SK-N-SH (cell line): ENCODE results near the gene DHRS9. TPM values are rescaled to one million over a fixed set of nuclear protein-coding genes. Genes with fewer than 3 reads are reported as not detected.

ENCODE experiments used
- CTCF ChIA-PET: fragments of 300-600, 350-600 bp; formaldehyde crosslinking; extraction: SDS; loops from one replicate; lab custom pipeline; 2021; lab: Yijun Ruan, JAX
- POLR2A ChIA-PET: fragments of 350-600 bp; sonication (Branson Sonifier 250); formaldehyde crosslinking; extraction: SDS; loops from one replicate; lab custom pipeline; 2020; ENCODE audit warnings: antibody characterized with exemption, inconsistent platforms; lab: Yijun Ruan, JAX
- DNase-seq: peaks from one replicate; pipeline ENCODE4 v3.0.0; 2012
- H2AFZ ChIP-seq: fragments of 200-600 bp; sonication (generic); 2 replicates; pipeline ENCODE4 v1.8.1; 2016; ENCODE audit warnings: antibody characterized with exemption, mild to moderate bottlenecking, low read depth
- H3F3A ChIP-seq: fragments of 200-600 bp; sonication (generic); replicated peaks from 2 replicates; pipeline ENCODE3; 2016; ENCODE audit warnings: antibody characterized with exemption, mild to moderate bottlenecking; ENCODE audit not compliant: insufficient read depth
- H3K27ac ChIP-seq, 2 experiments: fragments of 200-500 bp in 1 of 2; fragments of 200-600 bp in 1 of 2; sonication (Bioruptor generic) in 1 of 2; sonication (generic), shearing (Covaris generic) in 1 of 2; 2 replicates each; pipeline versions ENCODE4 v1.5.1 to v1.6.1; 2014 to 2016; ENCODE audit warnings: low read depth in 2 of 2, inconsistent platforms in 1 of 2, low read length in 1 of 2, mild to moderate bottlenecking in 1 of 2, mixed read lengths in 1 of 2
- H3K27me3 ChIP-seq: fragments of 200-600 bp; sonication (generic), shearing (Covaris generic); 2 replicates; pipeline ENCODE4 v1.6.1; 2016; ENCODE audit warnings: mixed run types; ENCODE audit not compliant: insufficient read depth
- H3K36me3 ChIP-seq, 2 experiments: fragments of 200-500 bp in 1 of 2; fragments of 200-600 bp in 1 of 2; sonication (Bioruptor generic) in 1 of 2; sonication (generic) in 1 of 2; replicated peaks in 1 of 2; 2 replicates each; pipeline versions ENCODE3 to v1.5.1; 2014 to 2016; ENCODE audit warnings: low read length in 1 of 2, mild to moderate bottlenecking in 1 of 2; ENCODE audit not compliant: insufficient read depth in 2 of 2, control insufficient read depth in 1 of 2
- H3K4me1 ChIP-seq, 2 experiments: fragments of 200-500 bp in 1 of 2; fragments of 200-600 bp in 1 of 2; sonication (Bioruptor generic) in 1 of 2; sonication (generic), shearing (Covaris generic) in 1 of 2; 2 replicates each; pipeline versions ENCODE4 v1.5.1 to v1.6.1; 2014 to 2016; ENCODE audit warnings: low read depth in 1 of 2, low read length in 1 of 2, mixed run types in 1 of 2; ENCODE audit not compliant: insufficient read depth in 2 of 2, control insufficient read depth in 1 of 2
- H3K4me2 ChIP-seq: fragments of 200-600 bp; sonication (generic), shearing (Covaris generic); 2 replicates; pipeline ENCODE4 v1.6.1; 2017; ENCODE audit warnings: mixed run types
- H3K4me3 ChIP-seq, 2 experiments: fragments of 200-500 bp in 1 of 2; fragments of 200-600 bp in 1 of 2; sonication (Bioruptor generic) in 1 of 2; sonication (generic), shearing (Covaris generic) in 1 of 2; 2 replicates each; pipeline versions ENCODE4 v1.5.1 to v1.8.1; 2014 to 2016; ENCODE audit warnings: low read depth in 2 of 2, inconsistent platforms in 1 of 2, low read length in 1 of 2, mild to moderate bottlenecking in 1 of 2, mixed read lengths in 1 of 2, moderate library complexity in 1 of 2
- H3K79me2 ChIP-seq: fragments of 200-600 bp; sonication (generic); 2 replicates; pipeline ENCODE4 v1.8.1; 2017; ENCODE audit warnings: mild to moderate bottlenecking; ENCODE audit not compliant: insufficient read depth
- H3K9ac ChIP-seq: fragments of 200-600 bp; sonication (generic); 2 replicates; pipeline ENCODE4 v1.6.1; 2017; ENCODE audit warnings: mixed run types
- H3K9me2 ChIP-seq: fragments of 200-600 bp; sonication (generic); 2 replicates; pipeline ENCODE4 v1.6.1; 2017; ENCODE audit warnings: mixed run types
- H3K9me3 ChIP-seq: fragments of 200-600 bp; sonication (generic); 2 replicates; pipeline ENCODE4 v1.6.1; 2017; ENCODE audit warnings: mixed run types, mild to moderate bottlenecking, moderate library complexity
- H4K20me1 ChIP-seq: fragments of 200-600 bp; sonication (generic); 2 replicates; pipeline ENCODE4 v1.6.1; 2017; ENCODE audit warnings: mild to moderate bottlenecking, mixed run types; ENCODE audit not compliant: insufficient read depth
- ELF1 ChIP-seq: IDR thresholded peaks from 2 replicates; pipeline ENCODE4 v1.4.0; 2012
- FOXJ3 ChIP-seq: sonication (generic); formaldehyde crosslinking; IDR thresholded peaks from 2 replicates; pipeline ENCODE4 v1.5.1; 2020; ENCODE audit warnings: mild to moderate bottlenecking, missing genetic modification reagents
- GATA2 ChIP-seq: sonication (generic); formaldehyde crosslinking; IDR thresholded peaks from 2 replicates; pipeline ENCODE4 v1.5.0; 2020; ENCODE audit warnings: mild to moderate bottlenecking, missing genetic modification reagents
- JUND ChIP-seq: IDR thresholded peaks from 2 replicates; pipeline ENCODE4 v1.4.0; 2012
- MXI1 ChIP-seq: IDR thresholded peaks from 2 replicates; pipeline ENCODE4 v1.6.1; 2012; ENCODE audit warnings: mild to moderate bottlenecking, low read depth, low read length, improper control_type of control experiment
- PBX3 ChIP-seq: IDR thresholded peaks from 2 replicates; pipeline ENCODE4; 2012
- SMC3 ChIP-seq: IDR thresholded peaks from 2 replicates; pipeline ENCODE4 v1.6.1; 2012; ENCODE audit warnings: low read depth, low read length, improper control_type of control experiment
- TCF12 ChIP-seq: IDR thresholded peaks from 2 replicates; pipeline ENCODE4 v1.4.0; 2012
- USF2 ChIP-seq: fragments of 150-350 bp; IDR thresholded peaks from 2 replicates; pipeline ENCODE4 v1.6.1; 2017; ENCODE audit warnings: antibody characterized with exemption, low read length, low read depth, borderline replicate concordance
- WGBS: methylation state at CpG from one replicate; pipeline ENCODE4 v1.1.6; 2017; ENCODE audit warnings: low lambda C conversion rate; 5-methylcytosine and 5-hydroxymethylcytosine counted together
- polyA plus RNA-seq, 3 experiments: library from polyadenylated mRNA; depleted of rRNA; stranded (reverse); fragments of >200 nt; gene quantifications; 2 replicates each; pipeline ENCODE4 v1.2.3, GENCODE V29; 2012
- TF ChIP-seq, protein P1 (sequence below): IDR thresholded peaks from 2 replicates; pipeline ENCODE4 v1.4.0; 2012; ENCODE audit warnings: low read depth

The DHRS9 gene
- polyA plus RNA-seq, 1 of the 3 experiments (the other 2 are of a cell fraction), result not detected

GRCh38 chr2:169073211-169073962, 4.0 kb downstream of the DHRS9 start:
- WGBS, result 54% methylated on average over 3 of the region's 3 CpGs
- Histone ChIP-seq H3K9me2 (no peaks in the 10 kb centered on the region), H3K4me2 (no peak overlapping the region), H3K4me3 (no peak overlapping the region), H3F3A (no peaks in the 10 kb centered on the region), H3K27ac (no peak overlapping the region), H3K36me3 (no peaks in the 10 kb centered on the region), H3K9ac (no peak overlapping the region), H3K9me3 (no peaks in the 10 kb centered on the region), H3K27me3 (no peaks in the 10 kb centered on the region), H2AFZ (no peak overlapping the region), H4K20me1 (no peaks in the 10 kb centered on the region), H3K4me1 (no peaks in the 10 kb centered on the region), H3K79me2 (no peaks in the 10 kb centered on the region)
- TF ChIP-seq GATA2 (CRISPR knock-in tag), result no peak
- no peak for TF ChIP-seq TCF12
- TF ChIP-seq ELF1, result no peak
- no peak for TF ChIP-seq PBX3
- TF ChIP-seq, protein P1, sequence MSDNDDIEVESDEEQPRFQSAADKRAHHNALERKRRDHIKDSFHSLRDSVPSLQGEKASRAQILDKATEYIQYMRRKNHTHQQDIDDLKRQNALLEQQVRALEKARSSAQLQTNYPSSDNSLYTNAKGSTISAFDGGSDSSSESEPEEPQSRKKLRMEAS, result no peak
- no peak for TF ChIP-seq USF2
- TF ChIP-seq SMC3, result no peak
- TF ChIP-seq FOXJ3 (CRISPR knock-in tag), result no peak
- TF ChIP-seq MXI1, result no peak
- DNase-seq, result no peak
- ChIA-PET POLR2A (no interaction called here), CTCF (no interaction called here)

DNA sequence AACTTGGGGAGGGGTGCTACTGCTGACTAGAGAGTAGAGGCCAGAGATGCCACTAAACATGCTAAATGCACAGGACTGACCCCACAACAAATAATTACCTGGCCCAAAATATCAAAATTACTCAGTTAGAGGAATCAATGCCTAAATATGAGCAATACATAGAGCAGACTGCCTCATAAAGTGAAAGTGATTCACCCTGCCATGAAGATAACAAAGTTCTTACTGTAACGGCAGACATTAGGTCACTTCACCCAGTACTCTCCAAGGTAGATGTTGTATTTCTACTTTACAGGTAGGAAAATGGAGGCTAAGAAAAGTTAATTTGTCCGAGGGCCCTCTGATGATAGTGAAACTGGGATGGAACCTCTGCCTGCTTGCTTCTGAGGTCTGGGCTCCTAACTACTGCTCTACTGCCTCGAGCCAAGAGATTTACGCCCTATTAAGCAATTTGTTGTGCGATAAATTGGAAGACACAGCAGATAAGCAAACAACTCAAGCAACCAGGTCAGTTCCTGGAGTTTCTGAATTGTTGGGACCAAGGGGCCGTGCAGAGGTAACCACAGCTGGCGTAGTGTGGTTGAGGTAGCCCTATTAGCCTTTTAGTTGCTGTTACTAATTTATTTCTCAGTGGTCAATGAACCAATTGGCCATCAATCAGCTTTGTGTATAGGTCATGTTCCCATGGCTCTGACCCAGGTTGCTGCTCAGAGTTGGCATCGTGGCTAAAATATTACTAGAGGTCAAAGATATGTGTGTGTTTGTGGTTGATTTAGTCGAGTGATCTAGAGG, 4.8 kb downstream of the DHRS9 start:
- Histone ChIP-seq H3K9me2 (no peaks in the 10 kb centered on the region), H3K4me2 (no peak overlapping the region; the same call in 1 of the 2 replicates), H2AFZ (no peak overlapping the region), H3K79me2 (no peaks in the 10 kb centered on the region), H3K9me3 (no peaks in the 10 kb centered on the region), H3K27ac (no peak overlapping the region), H3F3A (no peaks in the 10 kb centered on the region), H4K20me1 (no peaks in the 10 kb centered on the region), H3K4me3 (no peak overlapping the region), H3K27me3 (no peaks in the 10 kb centered on the region), H3K4me1 (no peaks in the 10 kb centered on the region), H3K9ac (no peak overlapping the region), H3K36me3 (no peaks in the 10 kb centered on the region)
- CTCF ChIA-PET, result interaction anchor here (1.2 to 1.3 kb wide), 2 partner anchors 35 to 58 kb away, joined by 4 read pairs; no protein-coding TSS in a partner anchor
- POLR2A ChIA-PET, result no interaction called here
- no peak for DNase-seq
- no peak for TF ChIP-seq JUND
- no peak for TF ChIP-seq TCF12
- 38% methylated on average over 9 of the region's 9 CpGs for WGBS
